NCI-H146 treated with DMSO at 0.1 percent for 48 hours (cell line): ENCODE results near the gene ZNF333.
"Not testable (repeated sequence)": the region's sequence is repeated elsewhere in the genome, so short reads cannot be mapped to it uniquely, and the experiment has no call there.

ENCODE experiments used
- DNase-seq: peaks from one replicate; lab custom pipeline; 2025; ENCODE audit not compliant: unreplicated experiment; lab: John Stamatoyannopoulos, UW

The ZNF333 gene

GRCh38 chr19:14695471-14695870, 5.6 kb downstream of the ZNF333 start:
- no peak for DNase-seq

- DNase-seq, result no peak
Measured at GRCh38 chr19:14699641-14700040, 9.8 kb downstream of the ZNF333 start.

GRCh38 chr19:14700711-14701375, 11.0 kb downstream of the ZNF333 start:
- DNase-seq, result no peak

GRCh38 chr19:14703833-14704232, 14.0 kb downstream of the ZNF333 start:
- DNase-seq, result no peak

- no peak for DNase-seq
Measured at GRCh38 chr19:14704450-14704849, 14.6 kb downstream of the ZNF333 start.

- DNase-seq, result no peak
Measured at GRCh38 chr19:14715841-14716240, 26.0 kb downstream of the ZNF333 start.

GRCh38 chr19:14718522-14719116, 28.8 kb downstream of the ZNF333 start:
- no peak for DNase-seq

GRCh38 chr19:14719162-14719561, 29.3 kb downstream of the ZNF333 start:
- DNase-seq, result no peak

- DNase-seq, result no peak
Measured at GRCh38 chr19:14722127-14722526, 32.3 kb downstream of the ZNF333 start.

GRCh38 chr19:14728595-14728994, 38.7 kb downstream of the ZNF333 start:
- no peak for DNase-seq

GRCh38 chr19:14731200-14731599, 41.4 kb downstream of the ZNF333 start:
- DNase-seq, result no peak

- no peak for DNase-seq
Measured at GRCh38 chr19:14732510-14732909, 42.7 kb downstream of the ZNF333 start.

GRCh38 chr19:14733574-14733973, 43.7 kb downstream of the ZNF333 start:
- DNase-seq, result no peak

- DNase-seq, result no peak
Measured at GRCh38 chr19:14735915-14736314, 46.1 kb downstream of the ZNF333 start.

- DNase-seq, result no peak
Measured at GRCh38 chr19:14746886-14747285, 57.0 kb downstream of the ZNF333 start.

- no peak for DNase-seq
Measured at GRCh38 chr19:14748601-14749000, 58.8 kb downstream of the ZNF333 start.

GRCh38 chr19:14758816-14759215, 69.0 kb downstream of the ZNF333 start:
- peak; percentile 94 for DNase-seq

GRCh38 chr19:14761607-14762006, 71.8 kb downstream of the ZNF333 start:
- no peak for DNase-seq

GRCh38 chr19:14762111-14762510, 72.3 kb downstream of the ZNF333 start:
- no peak for DNase-seq

GRCh38 chr19:14763497-14764145, 73.8 kb downstream of the ZNF333 start:
- DNase-seq, result no peak

- DNase-seq, result no peak
Measured at GRCh38 chr19:14764401-14764800, 74.6 kb downstream of the ZNF333 start.

GRCh38 chr19:14765403-14765802, 75.6 kb downstream of the ZNF333 start:
- not testable (repeated sequence) for DNase-seq
